Stimulated activated CD8-positive, alpha-beta memory T cell treated with anti-CD3 and anti-CD28 coated beads, Interleukin-12 subunit alpha, Interleukin-12 subunit beta, amount 100 ng/mL, for 4 hours (primary cell): ENCODE data around the gene KLK11.
"Not testable (repeated sequence)": the region's sequence is repeated elsewhere in the genome, so short reads cannot be mapped to it uniquely, and the experiment has no call there.

Experiments
- DNase-seq: peaks from one replicate; pipeline ENCODE4 v3.0.0-alpha.2; 2020; ENCODE audit warnings: low read depth

Gene KLK11

DNA sequence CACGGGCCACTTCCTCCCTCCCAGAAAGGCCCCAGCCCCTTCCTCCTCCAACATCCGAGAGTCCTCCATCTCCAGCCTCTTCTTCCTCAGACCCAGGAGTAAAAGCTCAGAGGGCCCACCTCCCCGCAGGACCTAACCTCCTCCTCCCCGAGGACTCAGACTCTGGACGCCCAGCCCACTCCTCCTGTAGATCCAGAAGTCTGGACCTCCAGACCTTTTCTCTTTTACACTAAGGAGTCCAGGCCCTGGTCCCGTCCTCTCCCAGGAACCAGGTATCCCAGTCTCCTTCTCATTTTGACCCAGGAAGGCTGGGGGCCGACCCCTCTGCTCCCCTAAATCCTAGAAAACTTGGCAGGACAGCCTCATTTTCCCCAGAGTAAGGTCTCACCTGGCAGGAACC is 23.1 kb downstream of the KLK11 start:
- no peak for DNase-seq

DNA sequence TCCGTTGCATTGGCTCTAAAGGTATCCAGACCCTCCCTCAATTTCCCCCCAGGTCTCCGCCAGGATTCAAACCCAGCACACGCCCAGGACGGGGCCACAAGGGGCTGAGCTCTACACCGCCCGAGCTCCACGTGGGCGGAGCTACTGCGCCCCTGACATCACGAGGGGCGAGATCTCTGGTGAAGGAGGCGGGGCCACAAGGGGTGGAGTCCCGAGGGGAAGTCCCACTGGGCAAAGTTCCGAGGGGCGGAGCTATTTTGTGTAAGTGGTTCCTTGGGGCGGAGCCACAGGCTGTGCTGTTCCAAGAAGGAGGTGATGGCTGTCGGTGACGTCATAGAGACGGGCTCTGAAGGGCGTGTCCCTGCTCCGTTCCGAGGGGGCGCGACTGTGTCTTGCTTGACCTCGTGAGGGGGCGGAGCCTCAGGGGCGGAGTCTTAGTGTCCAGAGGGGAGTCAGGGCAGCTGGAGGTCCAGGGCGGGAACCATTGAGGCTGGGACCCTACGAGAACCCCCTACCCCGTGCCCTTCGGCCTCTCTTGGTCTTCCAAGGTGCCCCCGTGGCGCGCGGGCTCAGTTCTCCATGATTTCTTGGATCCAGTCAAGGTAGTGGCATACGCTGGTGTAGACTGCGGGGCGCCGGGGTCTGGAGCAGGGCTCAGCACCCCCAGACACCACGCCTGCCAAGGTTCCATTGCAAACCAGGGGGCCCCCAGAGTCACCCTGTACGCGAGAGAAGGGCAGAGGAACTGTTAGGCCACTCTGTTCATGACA is 23.7 kb downstream of the KLK11 start:
- no peak for DNase-seq

DNA sequence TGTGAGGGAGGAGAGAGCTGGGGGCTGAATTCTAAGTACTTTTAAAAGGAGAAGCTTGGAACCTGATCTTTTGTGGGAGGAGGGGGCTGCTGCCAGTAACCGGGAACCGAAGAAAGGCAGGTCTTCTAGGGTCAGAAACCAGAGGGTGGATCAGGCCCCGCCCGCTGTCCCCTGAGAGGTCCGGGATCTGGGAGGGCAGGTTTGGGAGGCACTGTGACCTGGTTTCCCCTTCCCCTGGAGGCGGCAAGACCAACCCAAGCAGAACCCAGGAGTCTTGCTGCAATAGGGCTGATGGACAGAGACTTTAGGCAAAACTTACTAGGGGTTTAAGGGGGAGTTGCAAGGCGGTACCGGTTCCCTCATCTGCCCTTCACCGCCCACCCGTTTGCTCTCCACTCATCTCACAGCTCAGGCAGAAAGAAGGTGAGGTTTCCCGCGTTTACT is 24.3 kb downstream of the KLK11 start:
- DNase-seq = no peak

DNA sequence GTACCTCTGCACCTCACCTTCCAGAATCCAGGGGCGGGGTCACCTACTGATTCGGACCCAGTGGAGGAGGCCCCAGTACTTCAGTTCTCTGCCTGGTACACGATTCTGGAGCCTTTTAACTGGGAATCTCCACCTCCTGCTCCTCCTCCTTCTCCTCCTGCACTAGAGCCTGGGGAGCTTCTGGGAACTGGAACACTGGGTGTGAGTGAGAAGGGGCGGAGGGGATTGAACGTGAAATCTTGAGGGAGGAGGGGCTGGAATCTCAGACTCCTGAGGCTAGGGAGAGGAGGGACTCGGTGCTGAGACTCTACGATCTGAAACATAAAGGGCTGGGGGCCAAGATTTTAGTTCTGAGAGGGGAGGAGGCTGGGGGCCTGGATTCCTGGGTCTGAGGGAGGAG is 24.9 kb downstream of the KLK11 start, which contains the start of gene KLK8:
TSS of gene KLK8 (minus strand) at position 90 of the 400 bp plus-strand sequence. CDS start 437 bp downstream, outside the sequence.
- no peak for DNase-seq

DNA sequence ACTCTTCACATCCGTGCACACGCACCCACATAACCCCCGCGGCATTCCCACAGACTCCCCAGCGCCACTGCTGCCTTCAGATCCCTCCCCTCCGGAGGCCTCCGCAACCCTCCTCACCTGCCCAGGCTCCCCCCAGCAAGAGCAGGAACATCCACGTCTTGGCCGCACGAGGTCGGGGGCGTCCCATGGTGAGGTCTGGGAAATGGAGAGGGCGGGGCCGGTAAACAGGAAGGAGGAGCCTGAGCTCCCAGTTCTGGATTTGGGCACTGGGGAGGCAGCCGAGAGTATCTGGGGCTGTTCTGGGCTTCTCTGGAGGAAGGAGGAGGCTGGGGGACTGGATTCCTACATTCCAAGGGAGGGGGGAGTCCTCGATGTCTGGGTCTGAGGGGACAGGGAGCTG is 25.4 kb downstream of the KLK11 start:
- DNase-seq = no peak

DNA sequence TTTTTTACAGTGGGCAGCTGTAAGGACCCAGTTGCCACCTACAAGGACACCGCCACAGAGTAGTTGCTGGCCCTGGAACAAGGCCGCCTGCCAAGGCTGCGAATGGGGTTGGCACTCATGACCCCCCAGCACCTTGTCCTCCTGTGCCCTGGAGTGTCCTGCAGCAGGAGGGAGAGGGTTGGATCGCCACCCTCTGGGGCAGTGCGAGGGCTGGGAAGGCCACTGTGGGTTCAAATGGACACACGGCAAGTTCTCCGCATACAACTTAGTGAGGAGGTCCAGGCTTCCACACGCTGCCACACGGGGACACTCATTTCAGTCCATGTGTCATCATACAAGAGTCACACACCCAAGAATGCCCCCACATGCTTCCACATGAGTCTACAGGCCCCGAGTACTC is 26.0 kb downstream of the KLK11 start:
- DNase-seq = no peak

DNA sequence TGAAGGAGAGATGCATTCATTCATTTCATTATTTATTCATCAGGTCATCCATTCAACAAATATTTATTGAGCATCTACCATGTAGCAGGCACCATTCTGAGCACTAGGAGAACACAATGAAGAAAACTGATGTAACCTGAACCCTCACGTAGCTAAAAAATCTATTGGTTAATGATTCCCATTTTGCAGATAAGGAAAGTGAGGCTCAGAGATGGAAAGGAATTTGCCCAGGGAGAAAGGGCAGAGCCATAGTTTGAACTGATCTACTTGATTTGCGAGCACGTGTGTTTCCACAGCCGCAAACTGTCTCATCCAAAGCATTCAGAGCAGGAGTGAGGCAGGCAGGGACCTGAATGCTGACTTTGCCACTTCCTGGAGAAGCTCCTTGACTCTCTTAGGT is 27.7 kb downstream of the KLK11 start:
- no peak for DNase-seq

DNA sequence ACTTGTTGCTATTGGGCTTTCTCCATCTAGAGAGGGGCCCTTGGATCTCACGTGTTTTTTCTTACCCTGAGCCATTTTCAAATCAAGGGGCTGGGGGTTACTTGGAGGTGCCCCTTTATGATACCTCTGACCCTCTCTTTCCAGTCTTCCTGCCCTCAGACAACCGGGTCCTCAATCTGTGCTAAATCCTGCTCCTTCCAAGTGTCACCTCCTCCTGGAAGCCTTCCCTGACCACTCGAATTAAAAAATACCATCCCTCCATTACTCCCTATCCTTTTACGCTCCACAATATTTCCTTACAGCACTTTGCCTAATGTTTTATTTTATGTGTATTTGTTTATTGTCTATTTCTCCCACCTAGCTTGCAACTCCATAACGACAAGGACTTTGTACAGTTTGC is 28.4 kb downstream of the KLK11 start:
- no peak for DNase-seq

DNA sequence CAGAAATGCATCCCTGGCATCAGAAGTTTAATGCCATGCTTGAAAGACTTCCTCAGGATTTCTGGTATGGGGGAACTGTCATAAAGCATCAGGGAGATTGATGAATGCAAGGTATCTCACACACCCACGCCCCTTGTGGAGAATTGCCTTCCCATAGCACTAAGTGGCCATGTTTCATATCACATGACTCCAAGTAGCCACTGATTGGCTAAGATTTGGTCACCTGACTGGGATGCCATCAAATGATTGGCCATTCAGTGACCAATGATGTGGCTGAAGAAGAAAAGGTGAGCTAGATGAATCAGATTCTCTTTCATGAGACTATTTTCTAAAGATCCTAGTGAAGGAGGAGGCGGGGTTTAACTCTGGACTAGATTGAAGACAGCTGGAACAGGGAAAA is 32.3 kb downstream of the KLK11 start:
- DNase-seq = no peak

DNA sequence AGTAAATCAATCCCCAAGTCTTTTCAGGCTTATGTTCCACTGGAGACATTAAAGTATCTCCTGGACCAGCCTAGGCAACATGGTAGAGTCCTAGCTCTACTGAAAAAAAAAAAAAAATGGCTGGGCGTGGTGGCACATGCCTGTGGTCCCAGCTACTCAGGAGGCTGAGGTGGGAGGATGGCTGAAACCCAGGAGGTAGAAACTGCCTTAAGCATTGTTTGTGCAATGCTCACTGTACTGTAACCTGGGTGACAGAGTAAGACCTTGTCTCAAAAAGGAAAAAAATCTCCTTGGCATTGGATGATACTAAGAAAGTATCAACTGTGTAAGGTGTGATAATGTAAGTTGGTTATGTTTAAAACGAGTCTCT is 33.8 kb downstream of the KLK11 start:
- no peak for DNase-seq

DNA sequence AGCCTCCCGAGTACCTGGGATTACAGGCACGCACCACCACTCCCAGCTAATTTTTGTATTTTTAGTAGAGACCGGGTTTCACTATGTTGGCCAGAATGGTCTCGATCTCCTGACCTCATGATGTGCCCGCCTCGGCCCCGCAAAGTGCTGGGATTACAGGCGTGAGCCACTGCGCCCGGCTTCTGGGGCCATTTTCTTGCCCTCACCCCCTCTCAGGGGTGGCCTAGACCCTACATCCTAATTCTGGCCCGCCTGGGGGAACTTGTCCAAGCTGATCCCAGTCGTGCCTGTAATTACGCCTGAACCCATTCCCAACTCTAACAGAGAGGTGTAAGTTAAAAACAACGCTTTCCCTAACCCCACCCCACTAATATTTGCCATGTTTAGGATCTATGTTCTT is 42.0 kb downstream of the KLK11 start:
- DNase-seq = not testable (repeated sequence)

DNA sequence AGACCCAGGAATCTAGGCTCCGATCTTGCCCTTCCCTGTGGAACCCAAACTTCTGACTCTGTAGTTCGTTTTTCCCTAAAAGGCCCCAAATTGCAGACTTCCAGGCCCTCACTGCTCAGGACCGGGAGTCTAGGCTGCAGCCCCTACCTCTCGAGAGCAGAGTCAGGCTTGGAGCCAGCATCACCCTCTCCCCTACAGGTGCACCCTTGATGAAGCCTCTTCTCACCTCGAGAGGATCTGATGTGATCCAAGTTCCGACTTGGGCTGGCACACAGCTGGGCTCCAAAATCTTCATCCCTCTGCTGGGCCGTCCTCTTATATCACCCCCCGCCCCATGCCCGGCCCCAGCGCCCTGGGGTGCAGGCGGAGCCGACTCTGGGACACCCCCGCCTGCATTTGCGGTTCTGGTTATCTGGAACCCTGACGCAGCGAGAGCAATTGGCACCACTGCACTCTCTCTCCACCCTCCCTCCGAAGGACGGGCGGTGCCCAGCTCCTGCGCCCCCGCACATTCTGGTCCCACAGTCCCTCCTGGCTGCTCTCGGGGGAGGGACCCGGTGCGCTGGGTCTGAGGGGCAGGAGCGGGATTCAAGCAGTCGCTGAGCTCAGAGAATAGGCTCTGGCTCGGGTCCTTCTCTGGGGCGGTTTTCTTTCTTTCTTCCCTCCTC is 42.7 kb downstream of the KLK11 start, which contains the start of gene KLK7:
TSS of gene KLK7 (minus strand) at position 293 of the 668 bp plus-strand sequence. CDS start 1,518 bp downstream, outside the sequence.
- DNase-seq = no peak

DNA sequence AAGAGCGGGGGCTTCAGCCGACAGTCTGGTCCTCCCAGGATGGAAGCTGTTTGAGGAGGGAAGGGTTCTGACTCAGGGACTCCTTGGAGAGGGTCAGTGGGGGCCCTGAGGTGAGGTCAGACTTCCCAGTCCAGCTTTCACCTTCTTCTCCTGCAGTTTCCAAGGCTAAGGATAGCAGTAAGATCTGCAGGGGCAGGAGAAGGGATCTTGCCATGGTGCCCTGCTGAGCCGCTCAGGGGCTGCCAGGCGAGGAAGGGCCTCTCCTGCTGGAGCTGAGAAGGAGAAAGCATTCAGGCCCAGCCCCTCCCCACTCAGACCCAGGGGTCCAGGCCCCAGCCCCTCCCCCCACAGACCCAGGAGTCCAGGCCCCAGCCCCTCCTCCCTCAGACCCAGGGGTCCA is 44.2 kb downstream of the KLK11 start:
- DNase-seq = no peak

DNA sequence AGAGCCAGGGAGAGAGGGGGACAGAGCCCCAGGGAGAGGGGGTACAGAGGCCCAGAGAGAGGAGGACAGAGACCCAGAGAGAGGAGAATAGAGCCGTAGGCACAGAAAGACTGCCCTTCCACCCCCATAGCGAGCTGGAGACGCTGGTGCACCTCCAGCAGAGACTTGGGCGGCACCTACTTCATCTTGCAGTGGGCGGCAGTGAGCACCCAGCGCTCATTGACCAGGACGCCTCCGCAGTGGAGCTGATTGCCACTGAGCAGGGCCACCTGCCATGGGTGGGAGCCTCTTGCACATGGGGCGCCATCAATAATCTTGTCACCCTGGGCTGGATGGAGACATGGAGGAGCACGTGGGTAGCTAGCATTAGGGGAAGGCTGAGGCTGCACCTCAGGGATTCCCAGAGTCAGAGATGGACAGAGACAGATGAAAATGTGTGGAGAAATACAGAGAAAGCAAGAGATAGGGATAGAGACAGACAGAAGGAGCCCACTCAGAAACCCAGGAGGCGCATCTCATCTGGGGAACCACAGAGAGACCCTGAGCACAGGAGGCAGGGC is 44.7 kb downstream of the KLK11 start:
- no peak for DNase-seq

DNA sequence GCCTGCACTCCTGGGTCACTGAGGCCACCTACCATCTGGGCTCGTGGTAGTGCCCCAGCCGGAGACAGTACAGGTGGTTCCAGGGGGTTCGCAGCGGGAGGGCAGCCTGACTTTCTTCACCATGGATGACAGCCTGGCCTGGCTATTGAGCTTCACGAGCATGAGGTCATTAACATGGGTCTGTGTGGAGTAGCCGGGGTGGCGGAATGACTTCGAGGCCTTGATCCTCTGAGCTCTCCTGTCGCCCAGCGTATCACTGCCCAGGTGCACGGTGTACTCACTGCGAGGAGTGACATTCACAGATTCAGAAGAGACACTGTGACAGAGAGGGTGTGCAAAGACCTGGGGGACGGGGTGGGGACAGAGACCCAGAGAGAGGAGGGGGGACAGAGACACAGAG is 46.2 kb downstream of the KLK11 start:
- no peak for DNase-seq

DNA sequence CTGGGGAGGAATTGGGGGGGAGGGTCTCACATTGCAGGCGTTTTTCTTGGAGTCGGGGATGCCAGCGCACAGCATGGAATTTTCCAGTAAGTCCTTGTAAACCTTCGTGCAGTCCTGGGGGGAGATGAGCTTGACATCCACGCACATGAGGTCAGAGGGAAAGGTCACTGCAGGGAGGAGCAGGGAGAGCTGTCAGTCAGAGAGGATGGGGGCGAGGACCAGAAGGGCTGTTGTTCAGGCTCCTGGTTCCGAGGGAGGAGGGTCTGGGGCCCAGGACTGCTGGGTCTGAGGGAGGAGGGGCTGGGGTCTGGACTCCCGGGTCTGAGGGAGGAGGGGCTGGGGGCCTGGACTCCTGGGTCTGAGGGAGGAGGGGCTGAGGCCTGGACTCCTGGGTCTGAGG is 46.7 kb downstream of the KLK11 start:
- DNase-seq = no peak

DNA sequence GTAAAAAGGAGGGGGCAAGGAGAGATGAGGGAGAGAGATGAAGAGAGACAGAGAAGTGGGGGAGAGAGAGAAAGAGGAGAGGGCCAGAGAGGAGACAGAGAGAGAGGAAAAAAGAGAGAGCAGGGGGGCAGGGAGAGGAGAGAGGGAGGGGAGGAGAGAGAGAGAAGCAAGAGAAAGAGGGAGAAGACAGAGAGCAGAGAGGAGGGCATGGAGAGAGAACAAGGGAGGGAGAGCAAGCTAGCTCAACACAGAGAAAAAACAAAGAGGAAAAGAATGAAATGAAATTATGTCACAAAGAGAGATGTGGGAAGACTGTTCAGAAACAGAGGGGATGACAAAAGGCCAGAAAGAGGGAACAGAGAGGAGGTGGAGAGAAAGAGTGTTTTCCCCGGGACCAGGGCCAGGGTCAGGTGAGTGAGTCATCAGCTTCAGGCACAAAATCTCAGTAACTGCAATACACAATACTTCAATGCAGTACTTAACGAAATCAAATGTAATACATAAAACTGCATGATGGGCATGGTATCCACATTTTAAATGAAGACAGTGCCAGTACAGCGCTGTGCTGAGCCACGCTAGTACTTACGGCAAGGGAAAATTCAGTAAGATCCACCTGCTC is 47.5 kb downstream of the KLK11 start:
- no peak for DNase-seq

DNA sequence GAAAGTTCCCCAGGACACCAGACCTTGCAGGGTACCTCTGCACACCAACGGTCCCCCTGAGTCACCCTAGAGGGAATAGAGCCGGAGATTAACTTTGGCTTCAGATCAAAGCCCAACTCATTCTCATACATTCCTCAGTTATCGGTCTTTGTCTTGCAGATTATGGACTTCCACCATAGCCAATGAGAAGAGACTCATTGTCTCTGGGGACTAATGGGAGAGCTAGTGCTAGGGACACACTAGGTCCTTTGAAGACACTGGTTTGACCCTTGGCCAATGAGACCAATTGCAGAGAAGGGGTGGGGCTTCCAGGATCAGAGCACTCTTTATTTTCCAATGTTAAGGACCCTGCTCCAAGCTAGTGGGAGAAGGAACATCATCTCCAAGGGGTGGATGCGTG is 48.8 kb downstream of the KLK11 start:
- no peak for DNase-seq

DNA sequence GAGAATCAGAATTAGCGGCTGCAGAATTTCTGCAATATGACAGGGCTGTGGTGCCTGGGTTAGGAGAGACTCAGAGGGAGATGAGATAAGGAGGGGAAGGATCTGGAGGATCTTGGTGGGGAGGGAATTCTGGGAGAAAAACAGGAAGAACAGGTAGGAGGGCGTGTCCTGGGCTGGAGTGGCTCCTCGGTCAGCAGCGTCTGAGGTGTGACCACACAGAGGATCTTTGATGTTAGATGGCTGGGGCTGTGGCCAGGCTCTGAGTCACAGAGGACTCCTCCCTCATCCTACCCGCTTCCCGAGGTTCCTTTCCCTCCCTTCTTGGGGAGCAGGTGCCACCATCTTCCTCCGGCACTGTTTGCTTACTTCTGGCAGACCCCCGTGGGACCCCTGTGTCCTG is 50.6 kb downstream of the KLK11 start:
- DNase-seq = no peak

DNA sequence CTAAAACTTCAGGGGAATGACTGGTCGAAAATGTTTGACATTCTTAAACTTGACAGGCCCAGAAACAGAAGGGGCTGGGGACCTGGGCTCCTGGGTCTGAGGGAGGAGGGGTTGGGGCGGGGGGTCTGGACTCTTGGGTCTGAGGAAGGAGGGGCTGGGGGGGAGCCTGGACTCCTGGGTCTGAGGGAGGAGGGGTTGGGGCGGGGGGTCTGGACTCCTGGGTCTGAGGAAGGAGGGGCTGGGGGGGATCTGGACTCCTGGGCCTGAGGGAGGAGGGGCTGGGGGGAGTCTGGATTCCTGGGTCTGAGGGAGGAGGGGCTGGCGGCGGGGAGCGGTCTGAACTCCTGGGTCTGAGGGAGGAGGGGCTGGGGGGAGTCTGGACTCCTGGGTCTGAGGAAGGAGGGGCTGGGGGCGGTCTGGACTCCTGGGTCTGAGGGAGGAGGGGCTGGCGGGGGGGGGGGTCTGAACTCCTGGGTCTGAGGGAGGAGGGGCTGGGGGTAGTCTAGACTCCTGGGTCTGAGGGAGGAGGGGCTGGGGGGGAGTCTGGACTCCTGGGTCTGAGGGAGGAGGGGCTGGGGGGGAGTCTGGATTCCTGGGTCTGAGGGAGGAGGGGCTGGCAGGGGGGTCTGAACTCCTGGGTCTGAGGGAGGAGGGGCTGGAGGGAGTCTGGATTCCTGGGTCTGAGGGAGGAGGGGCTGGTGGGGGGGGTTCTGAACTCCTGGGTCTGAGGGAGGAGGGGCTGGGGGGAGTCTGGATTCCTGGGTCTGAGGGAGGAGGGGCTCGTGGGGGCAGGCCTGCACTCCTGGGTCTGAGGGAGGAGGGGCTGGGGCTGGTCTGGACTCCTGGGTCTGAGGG is 51.5 kb downstream of the KLK11 start:
- no peak for DNase-seq

DNA sequence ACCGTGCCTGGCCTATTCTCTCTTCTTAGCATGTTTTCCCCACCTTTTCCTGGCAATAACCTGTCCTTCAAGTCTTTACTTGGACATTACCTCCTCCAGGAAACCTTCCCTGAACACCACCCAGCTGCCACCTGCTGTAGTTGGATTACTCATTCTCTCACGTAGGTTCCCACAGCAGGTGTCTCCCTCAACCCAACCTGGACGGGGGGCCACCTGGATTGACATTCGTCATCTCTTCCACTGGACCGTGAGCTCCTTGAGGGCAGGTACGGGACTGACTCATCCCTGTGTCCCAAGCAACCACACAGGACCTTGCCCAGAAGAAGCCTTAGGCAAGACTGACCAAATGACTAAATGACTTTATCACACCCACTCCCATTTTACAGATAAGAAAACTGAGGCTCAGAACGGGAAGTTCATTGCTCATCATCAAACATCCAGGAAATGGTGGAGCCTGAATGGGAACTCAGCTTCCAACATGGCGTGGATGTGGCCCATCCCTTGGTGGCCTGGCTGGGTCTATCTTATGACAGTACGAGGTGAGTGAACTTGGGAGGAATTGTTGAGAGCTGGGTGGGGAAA is 53.5 kb downstream of the KLK11 start:
- no peak for DNase-seq
